SU-DHL-6 (cell line): ENCODE measurements around the gene TRIM7.
"Not testable (repeated sequence)": the region's sequence is repeated elsewhere in the genome, so short reads cannot be mapped to it uniquely, and the experiment has no call there.

Source experiments
- H2AFZ ChIP-seq: fragments of 200-600 bp; sonication (generic); 2 replicates; pipeline ENCODE4 v1.6.1; 2014; ENCODE audit warnings: low read depth, mild to moderate bottlenecking, moderate library complexity, mixed read lengths, antibody characterized with exemption, low read length; ENCODE audit not compliant: severe bottlenecking
- H3F3A ChIP-seq: fragments of 200-600 bp; shearing (Covaris generic); 2 replicates; pipeline ENCODE4 v1.6.0; 2016; ENCODE audit warnings: antibody characterized with exemption, mild to moderate bottlenecking; ENCODE audit not compliant: insufficient read depth
- H3K27ac ChIP-seq: fragments of 200-600 bp; sonication (generic); 2 replicates; pipeline ENCODE4 v1.5.1; 2016; ENCODE audit warnings: low read depth, mild to moderate bottlenecking, low read length, moderate library complexity, mixed read lengths
- H3K27me3 ChIP-seq: fragments of 200-600 bp; sonication (generic), shearing (Covaris generic); 2 replicates; pipeline ENCODE4 v1.6.0; 2014; ENCODE audit warnings: mild to moderate bottlenecking, low read length
- H3K36me3 ChIP-seq: fragments of 200-600 bp; sonication (generic); 2 replicates; pipeline ENCODE4 v1.6.1; 2014; ENCODE audit warnings: mild to moderate bottlenecking, low read length, mixed read lengths
- H3K4me2 ChIP-seq: fragments of 300-600, 200-600 bp; shearing (Covaris generic), sonication (generic); 2 replicates; pipeline ENCODE4 v1.6.0; 2014; ENCODE audit warnings: low read length, low read depth, mild to moderate bottlenecking; ENCODE audit not compliant: poor library complexity, severe bottlenecking
- H3K4me3 ChIP-seq: fragments of 200-600 bp; sonication (generic); 2 replicates; pipeline ENCODE4 v1.5.1; 2014; ENCODE audit warnings: antibody characterized with exemption, low read length, mild to moderate bottlenecking, mixed read lengths; ENCODE audit not compliant: insufficient read depth, poor library complexity, severe bottlenecking
- H3K79me2 ChIP-seq: fragments of 200-600 bp; sonication (generic); 2 replicates; pipeline ENCODE4 v1.6.1; 2014; ENCODE audit warnings: mild to moderate bottlenecking, low read length, moderate library complexity; ENCODE audit not compliant: insufficient read depth
- H3K9ac ChIP-seq: fragments of 200-600 bp; sonication (generic); 2 replicates; pipeline ENCODE4 v1.7.0; 2014; ENCODE audit warnings: mild to moderate bottlenecking, low read length
- H3K9me2 ChIP-seq: fragments of 200-600 bp; sonication (generic); replicated peaks from 2 replicates; pipeline ENCODE4 v1.6.1; 2014; ENCODE audit warnings: low read length; ENCODE audit not compliant: insufficient read depth
- H3K9me3 ChIP-seq: fragments of 200-600 bp; sonication (generic); 2 replicates; pipeline ENCODE4 v1.6.1; 2014; ENCODE audit warnings: low read length, mixed read lengths; ENCODE audit not compliant: insufficient read depth
- H4K20me1 ChIP-seq: fragments of 200-600 bp; sonication (generic); 2 replicates; pipeline ENCODE4 v1.6.1; 2014; ENCODE audit warnings: low read depth, mild to moderate bottlenecking, antibody characterized with exemption, low read length, moderate library complexity, mixed read lengths
- EZH2phosphoT487 ChIP-seq: fragments of 200-600 bp; sonication (generic), shearing (Covaris generic); conservative IDR thresholded peaks from 2 replicates; pipeline ENCODE4 v1.6.1; 2018; ENCODE audit warnings: mild to moderate bottlenecking, antibody characterized with exemption, low read length, moderate library complexity, mixed read lengths
- TF ChIP-seq, protein P1 (sequence below): fragments of 200-600 bp; sonication (generic); IDR thresholded peaks from one replicate; pipeline ENCODE4 v1.5.1; 2017; ENCODE audit warnings: antibody characterized with exemption, mild to moderate bottlenecking, low read length, moderate library complexity; ENCODE audit not compliant: insufficient read depth, poor library complexity, severe bottlenecking

Gene TRIM7

DNA sequence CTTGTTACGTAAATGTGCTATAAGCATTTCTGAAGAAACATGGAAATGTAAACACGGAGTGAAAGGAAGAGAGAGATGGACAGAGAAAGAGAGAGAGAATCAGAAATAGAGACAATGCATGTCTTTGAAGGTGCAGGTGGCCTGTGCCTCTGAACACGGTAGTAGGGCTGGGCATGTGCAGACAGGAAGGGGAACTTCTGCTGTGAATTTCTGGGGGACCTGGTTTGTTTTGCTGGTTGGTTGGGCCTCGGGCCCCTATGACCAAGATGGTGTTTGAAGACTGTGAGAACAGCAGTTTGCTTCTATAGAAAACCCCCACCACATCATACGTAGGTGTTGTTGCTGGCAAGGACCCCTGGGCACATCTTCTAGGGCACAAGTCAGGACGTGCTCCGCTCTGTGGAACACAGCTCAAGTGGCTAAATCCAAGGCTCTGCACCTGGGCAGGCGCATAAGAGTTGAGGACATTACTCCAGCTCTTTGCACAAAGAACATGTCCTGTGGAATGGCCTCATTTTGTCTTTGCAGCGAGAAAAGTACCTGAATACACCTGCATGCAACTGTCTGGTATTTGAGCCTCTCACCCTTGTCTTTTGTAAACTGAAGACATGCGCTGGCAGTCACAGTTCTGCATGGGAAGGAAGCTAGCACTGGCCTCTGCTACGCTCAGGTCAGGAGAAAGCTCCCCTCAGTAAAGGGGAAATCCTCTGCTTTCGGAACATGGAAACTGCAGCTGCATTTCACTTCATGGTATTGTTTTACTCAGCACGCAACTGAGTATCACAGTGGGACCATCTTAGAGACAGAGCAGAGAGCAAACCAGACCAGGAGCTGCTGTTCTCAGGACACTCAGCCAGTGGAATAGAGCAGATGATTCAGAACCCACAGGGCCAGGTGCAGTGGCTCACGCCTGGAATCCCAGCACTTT lies 54.9 kb downstream of the TRIM7 start:
- H3K4me2 ChIP-seq = no peak overlapping the region
- peak overlapping the region; percentile 53 for H2AFZ ChIP-seq
- H4K20me1 ChIP-seq = no peaks in the 10 kb centered on the region
- no peak overlapping the region for H3K4me3 ChIP-seq
- no peaks in the 10 kb centered on the region for H3K27me3 ChIP-seq
- peak overlapping the region; percentile 44 for H3K27ac ChIP-seq
- H3F3A ChIP-seq = no peaks in the 10 kb centered on the region
- 0 out of 2 replicates have a peak, but pooled peaks cover 3% of the 10 kb centered on the region for H3K36me3 ChIP-seq
- H3K9ac ChIP-seq = no peak overlapping the region
- H3K9me2 ChIP-seq = no peaks in the 10 kb centered on the region
- no peaks in the 10 kb centered on the region for H3K79me2 ChIP-seq
- H3K9me3 ChIP-seq = peaks cover 6% of the 10 kb centered on the region
- TF ChIP-seq, protein P1, sequence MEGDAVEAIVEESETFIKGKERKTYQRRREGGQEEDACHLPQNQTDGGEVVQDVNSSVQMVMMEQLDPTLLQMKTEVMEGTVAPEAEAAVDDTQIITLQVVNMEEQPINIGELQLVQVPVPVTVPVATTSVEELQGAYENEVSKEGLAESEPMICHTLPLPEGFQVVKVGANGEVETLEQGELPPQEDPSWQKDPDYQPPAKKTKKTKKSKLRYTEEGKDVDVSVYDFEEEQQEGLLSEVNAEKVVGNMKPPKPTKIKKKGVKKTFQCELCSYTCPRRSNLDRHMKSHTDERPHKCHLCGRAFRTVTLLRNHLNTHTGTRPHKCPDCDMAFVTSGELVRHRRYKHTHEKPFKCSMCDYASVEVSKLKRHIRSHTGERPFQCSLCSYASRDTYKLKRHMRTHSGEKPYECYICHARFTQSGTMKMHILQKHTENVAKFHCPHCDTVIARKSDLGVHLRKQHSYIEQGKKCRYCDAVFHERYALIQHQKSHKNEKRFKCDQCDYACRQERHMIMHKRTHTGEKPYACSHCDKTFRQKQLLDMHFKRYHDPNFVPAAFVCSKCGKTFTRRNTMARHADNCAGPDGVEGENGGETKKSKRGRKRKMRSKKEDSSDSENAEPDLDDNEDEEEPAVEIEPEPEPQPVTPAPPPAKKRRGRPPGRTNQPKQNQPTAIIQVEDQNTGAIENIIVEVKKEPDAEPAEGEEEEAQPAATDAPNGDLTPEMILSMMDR = no peak
- TF ChIP-seq EZH2phosphoT487 = no peak

DNA sequence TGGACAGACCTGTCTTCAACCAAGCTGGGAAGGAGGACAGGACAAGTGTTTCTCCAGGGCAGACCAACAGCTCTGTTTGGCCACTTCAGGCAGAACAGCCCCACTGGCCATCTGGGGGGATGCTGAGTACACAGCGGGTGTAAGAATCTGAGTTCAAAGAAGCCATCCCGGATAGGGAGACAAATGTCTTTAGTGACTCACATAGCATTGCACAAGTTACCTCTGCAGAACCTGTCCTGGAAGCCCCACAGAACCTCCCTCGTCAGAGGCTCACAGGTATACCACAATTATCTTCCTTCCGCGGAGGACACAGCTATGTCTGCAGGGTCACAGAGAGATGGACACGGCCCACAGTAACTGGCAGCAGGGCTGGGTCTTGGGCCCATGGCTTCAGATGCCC lies 55.6 kb downstream of the TRIM7 start:
- H3K9ac ChIP-seq = no peak overlapping the region
- H4K20me1 ChIP-seq = no peaks in the 10 kb centered on the region
- H3K79me2 ChIP-seq = no peaks in the 10 kb centered on the region
- peaks cover 9% of the 10 kb centered on the region for H3K9me3 ChIP-seq
- H3F3A ChIP-seq = no peaks in the 10 kb centered on the region
- no peak overlapping the region for H2AFZ ChIP-seq
- no peak overlapping the region for H3K4me3 ChIP-seq
- 0 out of 2 replicates have a peak overlapping the region, but pooled peaks have one; percentile 44 for H3K27ac ChIP-seq
- TF ChIP-seq, protein P1 = no peak
- no peak for TF ChIP-seq EZH2phosphoT487
- H3K36me3 ChIP-seq = 0 out of 2 replicates have a peak, but pooled peaks cover 3% of the 10 kb centered on the region
- H3K9me2 ChIP-seq = no peaks in the 10 kb centered on the region
- no peak overlapping the region for H3K4me2 ChIP-seq
- no peaks in the 10 kb centered on the region for H3K27me3 ChIP-seq

DNA sequence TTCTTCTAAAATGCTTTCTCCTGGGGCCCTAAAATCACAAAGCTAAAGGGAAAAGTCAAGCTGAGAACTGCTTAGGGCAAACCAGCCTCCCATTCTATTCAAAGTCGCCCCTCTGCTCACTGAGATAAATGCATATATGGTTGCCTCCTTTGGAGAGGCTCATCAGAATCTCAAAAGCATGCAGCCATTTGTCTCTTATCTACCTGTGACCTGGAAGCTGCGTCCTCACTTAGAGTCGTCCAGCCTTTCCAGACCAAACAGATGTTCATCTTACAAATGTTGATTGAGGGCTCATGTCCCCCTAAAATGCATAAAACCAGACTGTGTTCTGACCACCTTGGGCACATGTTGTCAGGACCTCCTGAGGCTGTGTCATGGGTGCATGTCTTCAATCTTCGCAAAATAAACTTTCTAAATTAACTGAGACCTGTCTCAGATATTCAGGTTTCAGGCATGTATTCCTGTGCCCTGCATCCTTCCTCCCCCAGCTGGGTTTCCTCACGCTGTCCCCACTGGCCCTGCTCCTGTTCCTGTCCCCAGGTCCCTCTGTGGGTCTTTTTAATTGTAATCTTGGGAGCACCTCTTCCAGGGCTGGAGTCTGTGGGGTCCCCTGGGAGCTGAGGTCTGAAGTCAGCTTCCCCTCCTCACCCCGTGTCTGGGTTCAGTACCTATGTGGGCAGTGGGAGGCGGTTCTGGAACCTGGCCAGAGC lies 57.9 kb downstream of the TRIM7 start, which contains the start of gene OR2V2:
Gene OR2V2 (plus strand): TSS at position 660 of the 710 bp plus-strand sequence. CDS start 7,357 bp downstream, outside the sequence.
- H3K4me2 ChIP-seq, H3K9ac ChIP-seq, H3K36me3 ChIP-seq, H3K9me3 ChIP-seq, H3K79me2 ChIP-seq, H2AFZ ChIP-seq, H3F3A ChIP-seq, H3K9me2 ChIP-seq, H3K27ac ChIP-seq, H4K20me1 ChIP-seq, H3K4me3 ChIP-seq, H3K27me3 ChIP-seq: not testable (repeated sequence)
